HG03575 (cell line): ENCODE results near the gene LAIR2.

Source experiments
- ATAC-seq: cut with Tn5 transposase; IDR thresholded peaks from one replicate; pipeline ENCODE4 v1.9.1; 2021; ENCODE audit not compliant: unreplicated experiment, insufficient number of reproducible peaks, low FRiP score; ENCODE audit errors: extremely low read depth

LAIR2 gene

DNA sequence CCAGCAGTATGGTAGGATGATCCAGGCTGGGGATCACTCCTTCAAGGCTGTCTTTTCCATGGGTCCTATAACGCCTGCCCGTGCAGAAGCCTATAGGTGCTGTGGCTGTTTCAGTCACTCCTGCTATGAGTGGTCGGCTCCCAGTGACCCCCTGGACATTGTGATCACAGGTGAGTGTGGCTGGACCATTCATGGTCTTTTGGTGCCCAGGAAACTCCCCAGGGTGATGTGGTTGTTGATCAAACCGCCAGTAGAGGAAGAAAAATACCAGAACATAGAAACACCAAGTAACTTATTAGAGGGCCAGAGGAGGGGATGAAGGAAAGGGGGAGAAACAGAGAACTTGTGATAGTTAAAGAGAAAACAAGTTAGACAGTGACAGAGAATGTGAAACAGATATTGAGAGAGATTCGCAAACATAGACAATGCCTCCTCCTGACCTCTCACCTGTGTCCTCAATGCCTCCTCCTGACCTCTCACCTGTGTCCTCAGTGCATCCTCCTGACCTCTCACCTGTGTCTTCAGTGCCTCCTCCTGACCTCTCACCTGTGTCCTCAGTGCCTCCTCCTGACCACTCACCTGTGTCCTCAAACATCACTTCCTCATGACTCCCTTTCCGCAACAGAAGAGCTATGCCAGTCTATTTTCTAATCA, 19.4 kb downstream of the LAIR2 start:
- ATAC-seq: no peak

DNA sequence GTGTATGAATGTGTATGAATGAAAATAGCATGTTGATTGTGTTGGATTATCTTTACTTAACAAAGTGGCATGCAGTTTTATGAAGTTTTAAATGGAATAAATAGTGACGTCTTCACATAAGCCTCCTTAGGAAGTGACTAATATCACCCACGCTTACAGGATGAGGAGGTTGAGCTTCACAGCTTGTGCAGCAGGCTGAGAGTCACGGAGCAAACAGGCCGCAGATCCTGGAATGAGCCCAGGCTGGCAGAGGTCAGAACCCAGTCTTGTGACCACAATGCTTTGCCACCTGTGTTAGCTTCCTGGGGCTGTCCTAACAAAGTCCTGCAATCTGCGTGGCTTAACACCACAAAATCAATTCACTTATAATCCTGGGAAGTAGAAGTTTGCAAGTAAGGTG, 20.8 kb downstream of the LAIR2 start:
- no peak for ATAC-seq

DNA sequence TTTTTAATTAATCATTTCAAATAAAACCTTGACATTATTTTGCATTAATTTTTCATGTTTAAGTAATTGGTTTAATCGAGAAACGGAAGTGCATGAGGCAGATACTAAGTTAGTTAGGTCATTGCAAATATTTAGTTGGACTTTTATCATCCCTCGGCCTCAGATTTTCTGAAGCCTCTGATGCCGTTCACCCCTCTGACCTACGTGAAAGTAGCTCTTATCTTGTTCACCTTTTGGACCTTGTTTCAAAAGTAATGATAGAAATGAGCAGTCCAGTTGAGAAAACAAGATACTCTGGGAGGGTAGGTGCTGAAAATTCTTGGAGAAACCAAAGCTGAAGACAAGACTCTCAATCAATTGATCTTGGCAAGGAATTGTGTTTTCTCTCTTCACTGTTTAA, 23.0 kb downstream of the LAIR2 start:
- ATAC-seq: no peak

DNA sequence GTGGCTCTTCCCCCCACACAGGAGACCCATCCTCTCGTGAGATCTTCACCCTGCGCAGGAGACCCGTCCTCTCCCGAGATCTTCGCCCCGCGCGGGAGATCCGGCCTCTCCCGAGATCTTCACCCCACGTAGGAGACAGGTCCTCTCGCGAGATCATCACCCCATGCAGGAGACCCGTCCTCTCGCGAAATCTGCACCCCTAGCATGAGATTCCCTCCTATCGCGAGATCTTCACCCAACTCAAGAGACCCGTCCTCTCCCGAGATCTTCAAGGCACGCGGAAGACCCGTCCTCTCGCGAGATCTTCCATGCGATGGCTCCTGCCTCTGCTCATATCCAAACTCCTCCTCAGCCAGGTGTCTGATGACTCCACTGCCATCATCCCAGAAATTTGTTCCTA, 24.3 kb downstream of the LAIR2 start:
- ATAC-seq: no peak

DNA sequence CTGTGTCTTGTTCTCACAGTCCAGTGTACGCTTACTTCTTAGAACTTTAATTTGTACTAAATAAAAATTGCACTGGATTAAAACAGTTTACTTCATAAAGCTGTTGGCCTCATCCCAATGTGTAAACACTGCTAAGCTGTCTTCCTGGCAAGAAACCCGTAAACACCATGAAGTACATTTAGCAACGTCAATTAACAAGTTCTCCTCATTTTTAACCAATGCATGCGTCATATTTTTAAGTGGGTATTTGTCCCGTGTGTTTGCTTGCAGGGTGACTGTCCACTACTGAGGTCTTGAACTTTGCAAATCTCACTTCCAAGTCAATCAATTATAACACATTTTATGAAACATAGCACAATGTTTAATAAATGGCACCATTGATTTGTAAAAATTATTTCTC, 28.2 kb downstream of the LAIR2 start:
- ATAC-seq: no peak

DNA sequence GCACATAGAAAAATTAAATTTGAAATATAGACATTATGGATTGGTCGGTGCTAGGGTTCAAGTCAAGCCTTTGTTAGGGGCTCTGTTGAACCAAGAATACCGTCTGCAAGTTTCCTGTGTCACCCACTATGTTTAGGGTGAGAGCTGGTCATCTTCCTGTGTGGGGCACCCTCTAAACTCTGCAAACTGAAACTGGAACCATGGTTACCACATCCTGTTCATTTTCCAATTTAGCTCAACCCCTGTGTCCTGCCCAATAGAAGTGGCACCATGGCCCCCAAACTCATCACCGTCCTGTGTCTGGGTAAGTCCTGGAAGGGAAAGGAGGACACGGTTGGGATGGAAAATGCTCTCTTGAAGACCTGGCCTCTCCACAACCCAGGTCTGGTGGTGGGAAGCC, 29.9 kb downstream of the LAIR2 start:
- no peak for ATAC-seq

DNA sequence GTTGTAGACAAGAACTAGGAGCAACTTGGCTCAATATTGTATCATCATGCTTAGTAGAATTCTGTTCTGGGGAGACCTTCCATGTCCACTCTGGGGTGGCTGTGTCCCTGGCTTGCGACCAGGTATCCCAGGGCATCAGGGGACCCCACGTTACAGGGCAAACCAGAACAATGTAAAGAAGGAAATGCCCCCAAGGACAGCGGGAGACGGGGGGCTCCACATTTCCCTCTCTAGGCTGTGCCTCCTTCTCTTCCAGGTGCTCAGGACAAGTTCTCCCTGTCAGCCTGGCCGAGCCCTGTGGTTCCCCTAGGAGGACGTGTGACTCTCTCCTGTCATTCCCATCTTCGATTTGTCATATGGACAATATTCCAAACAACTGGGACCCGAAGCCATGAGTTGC, 30.8 kb downstream of the LAIR2 start:
- ATAC-seq: no peak

DNA sequence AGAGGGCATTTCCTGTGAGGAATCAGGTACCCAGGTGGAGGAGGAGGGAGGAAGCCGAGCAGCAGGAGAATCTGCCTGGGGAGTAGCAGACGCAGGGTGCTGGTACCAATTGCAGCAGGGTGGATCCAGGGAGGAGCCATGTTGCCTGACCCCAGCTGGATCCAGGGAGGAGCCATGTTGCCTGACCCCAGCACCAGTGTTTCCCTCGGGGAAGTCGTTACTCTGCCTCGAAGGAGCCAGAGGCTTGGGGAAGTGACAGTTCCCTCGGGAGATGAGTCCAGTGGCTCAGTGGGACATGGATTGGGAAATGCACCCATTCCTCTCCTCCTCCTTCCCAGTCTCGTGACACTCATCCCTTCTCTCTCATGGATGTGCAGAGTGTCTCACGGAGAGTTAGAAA, 31.5 kb downstream of the LAIR2 start:
- no peak for ATAC-seq

DNA sequence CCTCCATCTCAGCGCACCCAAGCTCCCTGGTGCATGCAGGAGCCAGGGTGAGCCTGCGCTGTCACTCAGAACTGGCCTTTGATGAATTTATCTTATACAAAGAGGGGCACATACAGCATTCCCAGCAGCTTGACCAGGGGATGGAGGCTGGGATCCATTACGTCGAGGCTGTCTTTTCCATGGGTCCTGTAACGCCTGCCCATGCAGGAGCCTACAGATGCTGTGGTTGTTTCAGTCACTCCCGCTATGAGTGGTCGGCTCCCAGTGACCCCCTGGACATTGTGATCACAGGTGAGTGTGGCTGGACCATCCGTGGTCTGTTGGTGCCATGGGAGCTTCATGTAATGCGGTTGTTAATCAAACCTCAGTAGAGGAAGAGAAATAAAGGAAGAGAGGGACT, 33.0 kb downstream of the LAIR2 start:
- ATAC-seq: no peak

DNA sequence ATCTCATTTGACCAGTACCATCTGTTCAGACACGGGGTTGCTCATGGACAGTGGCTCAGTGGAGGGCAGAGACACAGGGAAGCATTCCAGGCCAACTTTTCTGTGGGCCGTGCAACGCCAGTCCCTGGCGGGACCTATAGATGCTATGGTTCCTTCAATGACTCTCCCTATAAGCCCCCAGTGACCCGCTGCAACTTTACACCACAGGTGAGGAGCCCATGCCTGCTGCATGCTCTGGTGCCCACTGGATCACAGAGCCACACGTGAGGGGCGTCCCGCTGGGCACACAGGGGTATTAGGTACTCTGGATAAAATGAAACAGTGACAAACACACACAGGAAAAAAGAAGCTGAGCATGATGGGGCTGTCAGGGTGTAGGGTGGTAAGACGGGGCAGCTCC, 34.3 kb downstream of the LAIR2 start:
- ATAC-seq: no peak

DNA sequence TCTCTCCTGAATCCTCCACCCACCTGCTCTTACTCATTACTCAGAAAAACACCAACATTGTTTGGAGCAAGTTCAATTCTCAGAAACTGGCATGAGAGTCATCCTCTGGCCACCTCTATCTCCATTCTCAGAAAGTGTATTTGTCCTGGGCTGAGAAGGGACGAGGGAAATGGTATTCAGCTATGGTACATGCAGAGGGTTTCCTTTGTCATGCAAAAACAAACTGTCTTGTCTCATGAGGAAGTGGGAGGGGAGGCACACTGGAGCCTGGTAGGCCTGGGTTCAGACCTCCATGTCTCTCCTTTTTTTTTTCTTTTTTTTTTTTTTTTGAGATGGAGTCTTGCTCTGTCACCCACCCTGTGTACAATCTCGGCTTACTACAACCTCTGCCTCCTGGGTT, 39.1 kb downstream of the LAIR2 start:
- ATAC-seq: no peak

DNA sequence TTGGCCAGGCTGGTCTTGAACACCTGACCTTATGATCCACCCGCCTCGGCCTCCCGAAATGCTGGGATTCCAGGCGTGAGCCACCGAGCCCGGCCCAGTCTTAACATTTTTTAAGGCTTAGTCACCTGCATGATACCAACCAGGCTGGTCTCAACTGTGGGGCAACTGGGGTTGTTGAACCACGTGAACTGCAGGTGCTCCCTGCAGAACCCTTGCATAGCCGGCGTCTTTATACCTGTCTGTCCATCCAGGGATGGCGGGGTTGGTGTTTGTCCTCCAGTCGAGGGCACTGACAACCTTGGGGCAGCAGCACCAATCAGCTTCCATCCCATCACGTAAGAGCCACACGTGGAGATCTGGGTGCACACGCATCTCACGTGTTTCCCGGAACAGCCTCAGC, 46.2 kb downstream of the LAIR2 start:
- no peak for ATAC-seq

DNA sequence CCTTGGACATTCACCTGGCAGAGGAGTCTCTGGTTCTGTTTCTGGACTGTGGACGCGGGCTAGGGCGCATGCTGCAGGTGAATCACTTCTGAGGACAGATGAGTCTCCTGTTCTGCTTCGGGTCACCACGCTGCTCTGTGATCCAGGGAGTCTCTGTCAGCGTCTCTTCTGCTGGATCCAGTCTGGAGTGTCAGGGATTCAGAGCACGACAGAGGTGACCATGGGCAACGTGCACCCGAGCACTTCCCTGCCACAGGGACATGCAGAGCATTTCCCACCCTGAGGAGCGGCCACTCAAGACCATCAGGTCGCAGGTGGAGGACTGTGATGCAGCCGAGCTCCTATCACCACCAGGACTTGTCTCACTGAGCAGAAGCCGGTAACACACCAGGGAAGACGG, 46.6 kb downstream of the LAIR2 start:
- no peak for ATAC-seq

DNA sequence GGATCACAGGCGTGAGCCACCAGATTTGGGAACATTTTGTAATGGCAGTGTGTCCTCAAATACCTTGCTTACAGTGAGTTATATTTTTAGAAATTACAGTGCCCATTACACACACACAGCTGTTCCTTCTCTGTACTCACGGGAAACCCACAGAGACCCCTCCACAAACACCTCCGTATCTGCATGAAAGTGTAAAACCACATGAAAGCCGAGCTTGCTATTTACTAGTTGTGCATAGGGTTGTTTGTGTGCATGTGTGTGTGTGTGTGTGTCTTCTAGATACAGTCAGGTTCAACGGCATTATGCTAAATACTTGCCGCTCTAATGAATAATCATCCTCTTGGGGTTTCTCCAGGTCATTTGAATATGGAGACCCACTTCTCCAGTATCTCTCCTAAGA, 48.7 kb downstream of the LAIR2 start:
- no peak for ATAC-seq

DNA sequence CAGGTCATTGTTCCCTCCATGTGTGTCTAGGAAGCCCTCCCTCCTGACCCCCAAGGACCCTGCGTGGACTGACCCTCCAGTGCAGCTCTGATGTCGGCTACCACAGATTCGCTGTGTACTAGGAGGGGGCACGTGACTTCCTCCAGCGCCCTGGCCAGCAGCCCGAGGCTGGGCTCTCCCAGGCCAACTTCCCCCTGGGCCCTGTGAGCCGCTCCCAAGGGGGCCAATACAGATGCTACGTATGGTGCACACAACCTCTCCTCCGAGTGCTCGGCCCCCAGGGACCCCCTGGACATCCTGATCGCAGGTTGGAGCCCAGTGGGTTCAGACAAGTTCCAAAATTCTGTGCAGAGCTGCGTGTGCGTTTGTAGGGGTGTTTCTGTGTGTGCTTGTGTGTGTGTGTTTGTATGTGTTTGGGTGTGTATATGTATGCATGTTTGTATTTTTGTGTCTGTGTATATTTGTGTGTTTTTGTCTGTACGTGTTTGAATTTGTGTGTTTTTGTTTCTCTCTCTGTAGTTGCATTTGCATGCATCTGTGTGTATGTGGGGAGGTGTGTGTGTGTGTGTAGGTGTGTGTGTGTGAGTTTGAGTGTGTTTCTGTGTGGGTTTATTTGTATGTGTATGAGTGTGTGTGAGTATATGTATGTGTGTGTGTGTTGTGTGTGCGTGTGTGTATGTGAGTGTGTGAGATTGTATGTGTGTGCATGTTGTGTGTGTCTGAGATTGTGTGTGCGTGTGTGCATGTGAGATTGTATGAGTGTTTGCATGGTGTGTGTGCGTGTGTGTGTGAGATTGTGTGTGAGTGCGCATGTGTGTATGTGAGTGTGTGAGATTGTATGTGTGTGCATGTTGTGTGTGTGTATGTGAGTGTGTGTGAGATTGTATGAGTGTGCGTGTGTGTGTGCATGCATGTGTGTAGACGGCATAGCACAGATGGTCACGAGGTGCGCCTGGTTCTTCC, 49.6 kb downstream of the LAIR2 start:
- ATAC-seq: no peak

DNA sequence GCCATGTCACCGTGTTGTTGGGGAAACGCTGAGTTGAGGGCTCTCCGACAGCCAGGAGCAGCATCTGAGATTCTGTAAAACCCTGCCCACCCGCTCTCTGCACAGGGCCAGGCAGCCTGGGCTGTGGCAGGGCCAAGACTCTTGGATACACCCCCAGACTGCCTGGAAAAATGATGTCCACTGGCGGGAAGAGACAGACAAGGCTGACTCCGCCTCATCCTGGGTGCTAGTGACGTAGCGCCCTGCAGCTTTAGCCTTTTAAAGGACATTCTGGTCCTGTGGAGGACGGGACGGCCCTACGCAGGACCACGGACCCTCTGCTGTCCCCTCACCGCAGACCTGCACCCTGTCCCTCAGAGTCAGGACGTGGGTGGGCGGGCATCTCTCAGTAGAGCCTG, 50.3 kb downstream of the LAIR2 start:
- no peak for ATAC-seq

DNA sequence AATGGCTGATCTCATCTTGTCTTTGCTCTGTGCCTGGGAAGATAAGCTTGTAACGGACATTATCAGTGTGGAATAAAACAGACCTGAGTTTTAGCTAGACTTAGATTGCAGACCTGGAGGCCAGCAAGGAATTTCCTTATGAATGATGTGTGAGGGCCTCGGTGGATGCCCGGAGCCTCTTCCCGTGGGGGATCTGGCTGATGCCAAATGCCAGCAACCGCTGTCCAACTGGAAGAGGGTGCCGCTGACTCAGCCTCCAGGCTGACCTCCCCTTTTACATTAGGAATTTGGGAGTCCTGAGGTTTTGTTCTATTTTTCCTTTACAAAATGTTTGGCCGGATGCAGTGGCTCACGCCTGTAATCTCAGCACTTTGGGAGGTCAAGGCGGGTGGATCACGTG, 51.4 kb downstream of the LAIR2 start:
- ATAC-seq: no peak

DNA sequence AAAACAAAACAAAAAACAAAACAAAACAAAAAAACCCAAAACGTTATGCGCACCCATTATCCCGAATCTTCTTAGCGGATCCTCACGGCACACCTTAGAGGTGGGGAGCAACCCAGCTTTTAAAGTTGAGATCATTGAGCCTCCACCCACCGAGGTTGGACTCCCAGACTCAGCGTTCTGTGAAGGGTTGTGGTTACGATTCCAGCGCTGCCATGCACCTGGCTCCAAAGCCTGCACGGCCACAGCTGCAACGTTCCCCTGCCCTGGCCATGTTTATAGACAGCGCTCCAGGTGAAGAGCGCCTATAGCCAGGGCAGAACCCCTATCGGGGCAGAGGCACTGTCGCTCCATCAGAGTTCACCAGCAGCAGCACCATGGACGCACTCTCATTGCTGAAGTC, 52.3 kb downstream of the LAIR2 start:
- no peak for ATAC-seq

DNA sequence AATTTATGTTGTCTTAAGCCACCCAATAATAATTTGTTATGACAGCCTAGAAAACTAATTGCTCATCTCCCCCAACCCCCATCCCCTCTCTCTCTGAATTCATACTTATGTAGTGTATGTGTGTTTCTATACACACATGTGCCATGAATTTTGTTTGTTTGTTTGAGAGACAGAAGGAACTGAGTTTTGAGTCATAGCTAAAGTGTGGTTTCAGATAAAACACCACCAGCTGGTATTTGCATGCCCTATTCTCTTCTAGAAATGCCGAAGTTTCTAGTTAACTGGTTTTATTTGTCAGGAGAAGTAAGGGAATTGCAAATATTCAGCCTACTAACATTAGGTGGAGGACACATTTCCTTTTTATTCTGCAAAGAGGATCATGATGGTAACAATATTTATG, 53.6 kb downstream of the LAIR2 start:
- ATAC-seq: no peak

DNA sequence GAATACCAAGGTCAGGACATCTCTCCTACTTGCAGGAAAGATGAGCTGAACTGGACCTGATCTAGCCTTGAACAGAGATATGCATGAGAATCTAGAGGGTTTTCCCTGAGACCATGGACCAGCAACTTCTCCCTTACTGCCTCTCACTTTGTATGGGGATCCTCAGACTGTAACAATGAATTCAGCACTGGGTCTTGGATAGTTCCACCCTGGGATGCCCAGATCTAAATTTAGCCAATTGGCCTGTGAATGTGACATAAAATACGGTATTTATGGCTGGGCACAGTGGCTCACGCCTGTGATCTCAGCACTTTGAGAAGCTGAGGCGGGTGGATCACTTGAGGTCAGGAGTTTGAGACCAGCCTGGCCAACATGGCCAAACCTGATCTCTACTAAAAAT, 55.7 kb downstream of the LAIR2 start:
- ATAC-seq: no peak
